ENCODE measurements around the gene PARP1.

DNA sequence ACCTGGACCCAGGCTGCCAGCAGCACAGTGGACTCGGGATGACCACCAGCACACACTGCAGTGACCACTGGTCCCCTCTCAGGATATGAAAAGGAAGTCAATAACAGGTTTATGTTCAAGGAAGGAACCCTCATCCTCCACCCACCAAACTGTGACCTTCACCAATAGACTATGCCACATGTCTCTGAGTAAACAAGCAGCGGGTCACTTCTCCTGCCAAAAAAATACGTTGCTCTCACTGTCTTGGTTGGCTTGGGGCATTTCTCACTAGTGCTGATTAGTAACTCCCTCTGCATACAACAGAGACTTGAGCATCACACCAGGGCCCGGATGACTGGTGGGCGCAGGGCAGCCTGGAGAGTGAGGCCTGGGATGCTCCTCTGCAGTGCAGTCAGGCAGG is 25.9 kb downstream of the PARP1 start:
- TF ChIP-seq, protein P1, sequence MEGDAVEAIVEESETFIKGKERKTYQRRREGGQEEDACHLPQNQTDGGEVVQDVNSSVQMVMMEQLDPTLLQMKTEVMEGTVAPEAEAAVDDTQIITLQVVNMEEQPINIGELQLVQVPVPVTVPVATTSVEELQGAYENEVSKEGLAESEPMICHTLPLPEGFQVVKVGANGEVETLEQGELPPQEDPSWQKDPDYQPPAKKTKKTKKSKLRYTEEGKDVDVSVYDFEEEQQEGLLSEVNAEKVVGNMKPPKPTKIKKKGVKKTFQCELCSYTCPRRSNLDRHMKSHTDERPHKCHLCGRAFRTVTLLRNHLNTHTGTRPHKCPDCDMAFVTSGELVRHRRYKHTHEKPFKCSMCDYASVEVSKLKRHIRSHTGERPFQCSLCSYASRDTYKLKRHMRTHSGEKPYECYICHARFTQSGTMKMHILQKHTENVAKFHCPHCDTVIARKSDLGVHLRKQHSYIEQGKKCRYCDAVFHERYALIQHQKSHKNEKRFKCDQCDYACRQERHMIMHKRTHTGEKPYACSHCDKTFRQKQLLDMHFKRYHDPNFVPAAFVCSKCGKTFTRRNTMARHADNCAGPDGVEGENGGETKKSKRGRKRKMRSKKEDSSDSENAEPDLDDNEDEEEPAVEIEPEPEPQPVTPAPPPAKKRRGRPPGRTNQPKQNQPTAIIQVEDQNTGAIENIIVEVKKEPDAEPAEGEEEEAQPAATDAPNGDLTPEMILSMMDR (IDR thresholded peaks at IDR 0.05): no peak
- no peak for TF ChIP-seq POLR2AphosphoS5 (IDR thresholded peaks at IDR 0.05)
- TF ChIP-seq POLR2A (IDR thresholded peaks at IDR 0.05): no peak
